ENCODE data around the gene VIL1. TPM values are rescaled to one million over a fixed set of nuclear protein-coding genes. Genes with fewer than 3 reads are reported as not detected.

Gene VIL1
- total RNA-seq, 1 experiment from 2014 or later, result not detected

DNA sequence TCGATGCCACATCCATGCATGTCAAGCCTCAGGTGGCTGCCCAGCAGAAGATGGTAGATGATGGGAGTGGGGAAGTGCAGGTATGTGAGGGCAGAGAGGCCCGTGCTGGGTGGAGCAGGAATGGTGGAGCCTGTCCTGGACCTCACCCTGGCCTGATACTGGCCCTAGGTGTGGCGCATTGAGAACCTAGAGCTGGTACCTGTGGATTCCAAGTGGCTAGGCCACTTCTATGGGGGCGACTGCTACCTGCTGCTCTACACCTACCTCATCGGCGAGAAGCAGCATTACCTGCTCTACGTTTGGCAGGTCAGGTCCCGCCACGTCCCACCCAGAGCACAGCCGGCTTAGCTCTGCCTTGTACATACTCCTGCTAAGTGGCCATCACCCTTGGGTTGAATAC lies 13.0 kb downstream of the VIL1 start:
- Histone ChIP-seq H3F3A (ENCODE audit: insufficient read depth, low read depth) (no peaks in the 10 kb centered on the region), H4K20me1 (ENCODE audit: insufficient read depth) (no peaks in the 10 kb centered on the region), H3K27me3 (ENCODE audit: insufficient read depth, low read depth) (0 out of 2 replicates have a peak, but pooled peaks cover 5% of the 10 kb centered on the region), H3K27ac (no peak overlapping the region), H3K9me3 (ENCODE audit: insufficient read depth, low read depth) (no peaks in the 10 kb centered on the region), H3K4me1 (replicated peaks; ENCODE audit: insufficient read depth) (no peaks in the 10 kb centered on the region), H3K36me3 (ENCODE audit: low read depth) (no peaks in the 10 kb centered on the region), H3K4me3 (no peak overlapping the region), H2AFZ (no peak overlapping the region), H3K79me2 (ENCODE audit: low read depth) (no peaks in the 10 kb centered on the region), H3K4me2 (no peak overlapping the region), H3K9me2 (ENCODE audit: insufficient read depth) (no peaks in the 10 kb centered on the region)
- DNase-seq, result no peak
- ChIA-PET POLR2A (ENCODE audit: unreplicated experiment) (no interaction called here), CTCF (interaction anchor here (0.6 kb wide), 2 partner anchors 28 to 438 kb away, joined by 11 to 12 read pairs; no protein-coding TSS in a partner anchor)
- TF ChIP-seq EZH2 (IDR thresholded peaks at IDR 0.05; ENCODE audit: low read depth), result no peak
- no peak for TF ChIP-seq CTCF (conservative IDR thresholded peaks at IDR 0.05)
- intact Hi-C loops (cut with micrococcal nuclease; ENCODE audit: unreplicated experiment), result no loop called here
- no TSS peak for BruUV-seq (replicated peaks)

GRCh38 chr2:218432676-218433365 lies 13.9 kb downstream of the VIL1 start:
- TF ChIP-seq EZH2 (IDR thresholded peaks at IDR 0.05; ENCODE audit: low read depth) (no peak), CTCF (conservative IDR thresholded peaks at IDR 0.05) (no peak)
- Histone ChIP-seq H3K27ac (no peak overlapping the region), H3K9me2 (ENCODE audit: insufficient read depth) (no peaks in the 10 kb centered on the region), H3K36me3 (ENCODE audit: low read depth) (no peaks in the 10 kb centered on the region), H3K79me2 (ENCODE audit: low read depth) (no peaks in the 10 kb centered on the region), H2AFZ (no peak overlapping the region), H4K20me1 (ENCODE audit: insufficient read depth) (no peaks in the 10 kb centered on the region), H3K4me1 (replicated peaks; ENCODE audit: insufficient read depth) (no peaks in the 10 kb centered on the region), H3K4me2 (no peak overlapping the region), H3K4me3 (no peak overlapping the region), H3K9me3 (ENCODE audit: insufficient read depth, low read depth) (no peaks in the 10 kb centered on the region), H3F3A (ENCODE audit: insufficient read depth, low read depth) (no peaks in the 10 kb centered on the region), H3K27me3 (ENCODE audit: insufficient read depth, low read depth) (0 out of 2 replicates have a peak, but pooled peaks cover 5% of the 10 kb centered on the region)
- no TSS peak for BruUV-seq (replicated peaks)
- DNase-seq, result no peak
- ChIA-PET CTCF (no interaction called here), POLR2A (ENCODE audit: unreplicated experiment) (interaction anchor here (0.5 kb wide), 1 partner anchor 318 kb away, joined by 3 read pairs; no protein-coding TSS in a partner anchor)
- intact Hi-C loops (cut with micrococcal nuclease; ENCODE audit: unreplicated experiment), result no loop called here

DNA sequence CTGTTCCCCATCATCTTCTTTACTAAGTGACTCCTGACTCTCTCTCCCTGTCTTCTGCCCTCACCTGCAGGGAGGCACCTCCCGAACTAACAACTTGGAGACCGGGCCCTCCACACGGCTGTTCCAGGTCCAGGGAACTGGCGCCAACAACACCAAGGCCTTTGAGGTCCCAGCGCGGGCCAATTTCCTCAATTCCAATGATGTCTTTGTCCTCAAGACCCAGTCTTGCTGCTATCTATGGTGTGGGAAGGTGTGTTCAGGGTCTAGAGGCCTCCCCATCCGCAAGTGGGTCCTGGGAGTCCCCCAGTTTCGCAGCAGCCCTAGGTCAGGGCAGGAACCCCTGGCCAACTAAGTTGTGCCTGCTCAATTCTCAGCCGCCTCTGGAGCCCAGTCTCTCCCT lies 15.5 kb downstream of the VIL1 start:
- Histone ChIP-seq H3K27ac (no peak overlapping the region), H4K20me1 (ENCODE audit: insufficient read depth) (no peaks in the 10 kb centered on the region), H3K79me2 (ENCODE audit: low read depth) (no peaks in the 10 kb centered on the region), H3K4me1 (replicated peaks; ENCODE audit: insufficient read depth) (no peaks in the 10 kb centered on the region), H3K4me3 (no peak overlapping the region), H3K9me2 (ENCODE audit: insufficient read depth) (no peaks in the 10 kb centered on the region), H3F3A (ENCODE audit: insufficient read depth, low read depth) (no peaks in the 10 kb centered on the region), H3K36me3 (ENCODE audit: low read depth) (no peaks in the 10 kb centered on the region), H2AFZ (no peak overlapping the region), H3K9me3 (ENCODE audit: insufficient read depth, low read depth) (no peaks in the 10 kb centered on the region), H3K4me2 (no peak overlapping the region), H3K27me3 (ENCODE audit: insufficient read depth, low read depth) (0 out of 2 replicates have a peak, but pooled peaks cover 5% of the 10 kb centered on the region)
- CTCF ChIA-PET, result no interaction called here
- intact Hi-C loops (cut with micrococcal nuclease; ENCODE audit: unreplicated experiment), result no loop called here
- DNase-seq, result no peak
- TF ChIP-seq CTCF (conservative IDR thresholded peaks at IDR 0.05) (no peak), EZH2 (IDR thresholded peaks at IDR 0.05; ENCODE audit: low read depth) (no peak)
- BruUV-seq (replicated peaks), result no TSS peak
- POLR2A ChIA-PET (ENCODE audit: unreplicated experiment), result no interaction called here
